GM21526 (cell line): ENCODE data around the gene AGGF1.
"Not testable (repeated sequence)": the region's sequence is repeated elsewhere in the genome, so short reads cannot be mapped to it uniquely, and the experiment has no call there.

Source experiments
- ATAC-seq: cut with Tn5 transposase; IDR thresholded peaks from one replicate; pipeline ENCODE4 v1.9.1; 2021; ENCODE audit warnings: moderate library complexity; ENCODE audit not compliant: unreplicated experiment, low FRiP score

AGGF1 gene

DNA sequence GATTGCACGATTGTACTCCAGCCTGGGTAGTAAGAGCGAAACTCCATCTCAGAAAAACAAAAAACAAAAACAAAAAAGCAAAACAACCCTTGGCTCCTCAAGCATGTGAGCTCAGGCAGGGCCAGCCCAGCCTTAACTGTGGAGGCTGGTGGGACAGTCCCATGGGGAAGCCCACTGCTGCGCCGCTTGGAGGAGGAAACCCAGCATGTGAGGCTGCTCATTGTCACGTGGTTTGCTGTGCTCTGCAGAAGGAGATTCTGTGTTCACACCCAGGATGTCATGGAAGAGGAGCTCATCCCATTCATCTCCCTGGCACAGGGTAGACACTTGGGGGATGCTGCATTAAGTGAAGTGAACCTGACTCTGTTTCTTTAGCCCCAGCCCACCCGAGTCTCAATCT lies 52.9 kb downstream of the AGGF1 start:
- ATAC-seq, result no peak

DNA sequence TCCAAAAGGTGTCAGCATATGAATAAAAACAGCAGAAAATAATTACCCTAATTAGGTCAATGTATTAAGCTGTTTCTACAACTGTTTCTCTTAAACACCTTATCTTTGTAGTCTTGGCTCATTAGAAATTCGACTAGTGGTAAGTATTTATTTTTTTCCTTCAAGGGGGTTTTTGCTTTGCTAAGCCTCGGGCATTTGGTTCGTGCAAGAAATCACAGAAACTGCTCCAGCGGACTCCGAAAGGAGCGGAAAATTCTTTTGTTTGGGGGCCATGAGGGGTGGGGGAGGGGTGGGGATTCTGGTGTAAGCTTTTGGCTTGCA lies 56.1 kb downstream of the AGGF1 start:
- no peak for ATAC-seq

DNA sequence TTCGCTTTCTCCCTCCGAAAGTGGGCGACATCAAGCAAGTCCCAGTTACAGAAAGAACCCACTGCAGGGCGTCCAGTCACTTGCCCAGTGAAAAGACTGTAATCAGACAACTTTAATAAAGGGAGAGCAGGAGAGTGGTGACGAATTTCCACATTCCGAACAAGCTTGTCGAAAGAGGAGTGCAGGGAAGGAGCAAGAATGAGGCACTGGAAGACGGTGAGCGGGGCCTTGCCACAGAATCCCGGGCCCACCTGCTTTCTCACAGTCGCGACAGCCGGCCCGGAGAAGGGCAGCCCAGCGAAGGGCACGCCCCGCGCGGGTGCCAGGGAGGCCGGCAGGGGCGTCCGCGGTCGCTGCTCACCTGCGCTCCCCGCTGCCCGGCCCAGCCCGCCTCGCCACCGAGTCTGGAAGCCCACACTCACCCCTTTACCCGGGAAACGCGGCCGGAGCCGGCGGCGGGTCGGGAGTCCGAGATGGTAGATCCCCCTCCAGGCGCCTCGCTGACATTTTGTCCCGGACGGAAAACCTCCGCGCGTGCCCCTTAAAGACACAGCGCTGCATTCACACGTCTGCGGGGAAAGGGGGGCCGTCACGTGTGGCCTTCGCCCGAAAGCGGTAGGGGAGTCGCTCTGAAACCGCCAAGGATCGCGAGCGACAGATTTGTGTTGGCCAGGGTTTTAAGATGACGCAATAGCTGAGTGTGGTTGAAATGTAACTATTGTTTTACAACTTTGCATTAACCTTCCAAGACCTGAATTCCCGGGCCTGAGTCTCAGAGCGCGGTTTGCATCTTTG lies 56.7 kb downstream of the AGGF1 start, which contains the start of gene ZBED3:
TSS of gene ZBED3 (minus strand) at position 597 of the 795 bp plus-strand sequence. CDS start 9,407 bp downstream, outside the sequence.
- ATAC-seq, result peak; percentile 59

DNA sequence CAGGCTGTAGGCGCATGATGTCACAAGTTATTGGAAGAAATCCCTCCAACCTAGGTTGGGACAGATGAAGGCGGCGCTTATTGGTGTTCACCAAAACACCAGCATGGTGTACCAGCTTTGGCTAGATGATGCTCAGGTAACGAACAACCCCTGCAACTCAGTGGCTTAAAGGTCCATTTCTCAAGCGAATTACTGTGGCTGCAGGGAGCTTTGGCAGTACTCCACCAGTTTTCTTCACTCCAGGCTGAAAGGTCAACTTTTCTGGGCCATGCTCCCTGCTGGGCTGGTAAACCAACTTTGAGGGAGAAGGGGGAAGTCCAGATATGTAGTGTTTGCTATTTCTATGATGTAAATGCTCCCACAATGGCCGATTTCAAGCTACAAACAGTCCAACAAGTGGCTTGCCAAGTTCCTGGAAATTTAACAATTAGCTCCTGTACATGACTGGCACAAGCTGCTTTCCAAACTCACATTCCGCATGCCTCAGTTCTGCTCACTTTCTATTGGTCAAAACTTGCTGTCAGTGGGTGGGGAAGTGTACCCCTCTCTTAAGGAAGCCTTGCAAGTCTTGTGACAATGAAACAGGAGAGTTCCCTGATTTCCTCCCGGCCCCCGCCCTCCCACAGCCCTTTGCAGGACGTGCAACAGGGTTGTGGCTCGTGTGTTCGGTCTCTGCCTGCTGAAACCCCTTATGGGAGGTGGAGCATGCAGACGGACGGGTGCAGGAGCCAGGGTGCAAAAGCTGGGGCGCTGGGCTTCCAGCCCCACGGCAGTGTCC lies 57.5 kb downstream of the AGGF1 start:
- ATAC-seq, result no peak

DNA sequence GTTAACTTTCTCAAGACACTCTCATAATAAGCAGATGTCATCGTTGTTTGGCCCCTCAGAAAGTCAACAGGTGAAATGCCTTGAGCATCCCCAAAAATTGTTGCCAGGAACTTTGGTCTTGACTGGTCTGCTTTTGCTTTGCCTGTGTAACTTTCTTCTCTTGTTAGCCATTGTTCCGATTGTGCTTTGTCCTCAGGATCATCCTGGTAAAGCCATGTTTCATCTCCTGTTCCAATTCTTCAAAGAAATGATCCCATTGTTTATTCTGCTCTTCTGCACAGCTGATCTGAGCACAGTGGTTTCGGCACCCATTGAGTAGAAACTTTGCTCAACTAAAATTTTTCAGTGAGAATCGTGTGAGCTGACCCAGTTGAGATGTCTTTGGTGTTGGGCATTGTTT lies 65.0 kb downstream of the AGGF1 start:
- ATAC-seq, result no peak

DNA sequence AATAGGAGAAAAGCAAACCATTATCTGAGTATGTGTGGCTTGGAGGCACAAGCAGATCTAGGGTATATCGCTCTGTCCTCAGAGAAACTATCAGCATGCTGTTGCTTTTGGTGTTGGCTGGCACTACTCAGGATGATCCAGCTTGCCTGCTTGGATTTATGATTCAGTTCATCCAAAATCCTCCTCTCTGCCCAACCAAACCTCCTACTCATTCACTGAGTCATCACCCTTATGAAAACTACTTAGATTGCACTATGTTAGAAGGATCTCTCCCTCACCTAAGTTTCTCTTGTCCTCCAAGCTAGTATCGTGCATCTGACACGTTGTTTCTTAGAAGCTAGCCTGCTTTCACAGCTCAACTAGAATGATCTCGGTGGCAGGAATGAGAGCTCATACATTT lies 71.1 kb downstream of the AGGF1 start:
- ATAC-seq, result no peak

DNA sequence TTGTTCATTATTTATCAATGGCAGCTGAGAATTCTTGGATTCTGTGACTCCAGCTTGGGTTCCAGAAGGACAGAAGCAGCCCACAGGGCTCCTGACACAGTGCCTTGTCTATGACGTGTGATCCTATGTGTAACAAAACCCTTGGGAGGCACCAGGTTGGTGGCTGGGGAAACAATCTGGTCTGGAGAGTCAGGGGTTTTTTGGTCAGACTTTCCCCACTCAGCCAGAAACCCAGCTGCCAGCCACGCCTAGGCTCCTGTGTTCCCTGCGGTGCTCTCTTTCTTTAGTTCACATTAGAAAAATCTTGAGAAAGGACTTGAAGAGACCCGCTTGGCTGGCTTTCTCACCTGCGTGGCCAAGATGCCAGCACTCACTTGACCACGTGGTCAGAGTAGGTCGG lies 72.3 kb downstream of the AGGF1 start:
- no peak for ATAC-seq

DNA sequence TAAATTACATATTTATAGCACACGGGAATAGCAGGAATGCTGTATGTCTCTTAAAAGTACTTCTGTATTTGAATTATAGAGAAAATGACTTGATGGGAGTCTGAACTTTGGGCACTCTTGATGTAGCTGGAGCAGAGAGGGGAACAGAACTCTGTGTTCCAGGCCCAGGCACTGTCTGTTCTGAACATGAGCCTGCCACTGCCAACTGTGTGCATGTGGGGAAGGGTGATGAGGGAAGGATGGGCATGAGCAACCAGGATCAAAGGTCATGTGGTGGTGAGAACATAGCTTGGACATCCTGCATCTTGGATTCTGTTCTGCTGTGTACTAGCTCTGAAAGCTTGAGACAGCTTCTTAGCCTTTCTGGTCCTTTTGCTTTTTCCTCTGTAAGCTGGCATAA lies 73.3 kb downstream of the AGGF1 start:
- no peak for ATAC-seq

DNA sequence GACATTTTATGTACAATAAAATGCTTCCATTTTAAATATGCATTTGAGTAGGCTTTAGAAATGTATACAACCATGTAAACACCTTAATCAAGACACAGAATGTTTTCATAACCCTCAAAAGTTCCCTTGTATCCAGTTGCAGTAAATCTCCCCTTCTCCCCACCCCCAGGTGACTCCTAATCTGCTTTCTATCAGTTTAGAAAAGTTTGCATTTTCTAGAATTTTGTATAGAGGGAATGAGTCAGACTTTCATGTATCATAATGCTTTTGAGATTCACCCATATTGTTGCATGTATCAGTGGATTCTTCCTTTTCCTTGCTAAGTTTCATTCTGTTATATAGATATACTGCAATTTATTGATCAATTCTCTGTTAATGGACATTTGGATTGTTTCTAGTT lies 74.6 kb downstream of the AGGF1 start:
- no peak for ATAC-seq

DNA sequence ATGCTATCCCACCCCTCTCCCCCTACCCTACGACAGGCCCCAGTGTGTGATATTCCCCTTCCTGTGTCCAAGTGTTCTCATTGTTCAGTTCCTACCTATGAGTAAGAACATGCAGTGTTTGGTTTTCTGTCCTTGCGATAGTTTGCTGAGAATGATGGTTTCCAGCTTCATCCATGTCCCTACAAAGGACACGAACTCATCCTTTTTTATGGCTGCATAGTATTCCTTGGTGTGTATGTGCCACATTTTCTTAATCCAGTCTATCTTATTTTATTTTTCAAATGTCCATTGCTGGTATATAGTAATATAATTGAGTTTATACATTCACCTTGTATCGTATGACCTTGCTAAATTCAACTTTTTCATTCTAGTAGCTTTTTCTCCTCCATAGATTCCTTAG lies 76.8 kb downstream of the AGGF1 start:
- not testable (repeated sequence) for ATAC-seq
